Ishikawa (cell line): ENCODE data around the gene SLC32A1.

ENCODE experiments used
- CEBPB ChIP-seq: IDR thresholded peaks from 2 replicates; pipeline ENCODE4 v1.6.1; 2012
- EP300 ChIP-seq: IDR thresholded peaks from 2 replicates; pipeline ENCODE4 v1.6.1; 2012; ENCODE audit warnings: borderline replicate concordance

DNA sequence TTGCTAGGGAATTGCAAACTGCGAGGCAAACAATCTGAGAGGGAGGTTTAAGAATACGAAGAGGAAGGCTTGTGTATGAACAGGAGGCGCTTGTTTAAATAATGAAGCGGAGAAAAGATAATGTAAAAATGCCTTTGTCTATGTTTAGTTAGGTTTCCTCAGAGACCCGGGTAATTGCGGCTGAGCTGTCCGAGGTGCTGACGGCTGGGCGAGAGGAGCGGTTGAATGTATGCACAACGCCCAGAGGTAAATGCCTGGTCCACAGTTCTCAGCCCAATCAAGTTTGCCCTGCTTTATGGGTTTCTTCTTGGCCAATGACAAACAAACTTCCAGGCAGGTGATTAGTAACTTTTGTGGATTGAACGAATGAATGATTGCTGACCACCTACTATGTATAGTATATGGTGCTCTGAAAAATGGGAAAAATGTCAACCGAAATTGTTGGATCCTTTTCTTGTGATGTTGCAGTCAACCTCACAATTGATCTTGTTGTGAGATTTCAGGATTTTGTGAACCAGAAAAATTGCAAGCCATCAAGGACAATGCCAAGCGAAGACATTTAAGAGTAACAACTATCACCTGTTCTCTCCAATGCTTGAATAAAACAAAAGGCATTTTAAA is 38.3 kb upstream of the SLC32A1 start:
- TF ChIP-seq EP300 (no peak), CEBPB (no peak)
